KMS-11 (cell line): ENCODE data around the gene MGAM2.
"Not testable (repeated sequence)": the region's sequence is repeated elsewhere in the genome, so short reads cannot be mapped to it uniquely, and the experiment has no call there.

Source experiments
- H2AFZ ChIP-seq: fragments of 200-600 bp; sonication (generic); 2 replicates; pipeline ENCODE4 v1.6.1; 2016; ENCODE audit warnings: antibody characterized with exemption, mixed run types, low read depth
- H3K27ac ChIP-seq: fragments of 200-600 bp; sonication (generic); 2 replicates; pipeline ENCODE4 v1.6.1; 2016; ENCODE audit warnings: mild to moderate bottlenecking, mixed run types
- H3K27me3 ChIP-seq: fragments of 200-600 bp; sonication (generic); 2 replicates; pipeline ENCODE4 v1.6.1; 2017; ENCODE audit warnings: mild to moderate bottlenecking, low read depth, mixed run types, moderate library complexity; ENCODE audit not compliant: insufficient read depth
- H3K36me3 ChIP-seq: fragments of 200-600 bp; sonication (generic); 2 replicates; pipeline ENCODE4 v1.6.1; 2017; ENCODE audit warnings: mild to moderate bottlenecking, mixed run types; ENCODE audit not compliant: insufficient read depth
- H3K4me1 ChIP-seq: fragments of 200-600 bp; sonication (generic); 2 replicates; pipeline ENCODE4 v1.6.1; 2016; ENCODE audit warnings: mild to moderate bottlenecking, low read depth, mixed run types; ENCODE audit not compliant: poor library complexity, severe bottlenecking
- H3K4me2 ChIP-seq: fragments of 200-600 bp; sonication (generic); 2 replicates; pipeline ENCODE4 v1.7.0; 2016; ENCODE audit warnings: mild to moderate bottlenecking, mixed run types
- H3K4me3 ChIP-seq: fragments of 200-600 bp; sonication (generic); IDR thresholded peaks from 2 replicates; pipeline ENCODE4 v1.6.1; 2017; ENCODE audit warnings: low read depth, low read length, mixed read lengths; ENCODE audit not compliant: insufficient read depth
- H3K79me2 ChIP-seq: fragments of 200-600 bp; sonication (generic); 2 replicates; pipeline ENCODE4 v1.6.1; 2016; ENCODE audit warnings: low read depth, mixed run types; ENCODE audit not compliant: insufficient read depth
- H3K9ac ChIP-seq: fragments of 200-600 bp; sonication (generic); 2 replicates; pipeline ENCODE4 v1.6.1; 2016; ENCODE audit warnings: mild to moderate bottlenecking, mixed run types
- H4K20me1 ChIP-seq: fragments of 200-600 bp; sonication (generic); 2 replicates; pipeline ENCODE4 v1.6.1; 2016; ENCODE audit warnings: mild to moderate bottlenecking, mixed run types; ENCODE audit not compliant: insufficient read depth
- CTCF ChIP-seq: fragments of 200-600 bp; sonication (generic); conservative IDR thresholded peaks from 2 replicates; pipeline ENCODE4 v1.6.1; 2017; ENCODE audit warnings: low read depth, mild to moderate bottlenecking, antibody characterized with exemption, low read length, moderate library complexity, mixed read lengths

The MGAM2 gene

GRCh38 chr7:142100634-142101033 is 10.9 kb upstream of the MGAM2 start:
- Histone ChIP-seq H3K36me3 (no peaks in the 10 kb centered on the region), H3K27me3 (no peaks in the 10 kb centered on the region), H3K4me1 (no peaks in the 10 kb centered on the region), H3K4me2 (no peak overlapping the region), H3K4me3 (no peak overlapping the region), H3K9ac (no peak overlapping the region), H3K79me2 (no peaks in the 10 kb centered on the region), H4K20me1 (no peaks in the 10 kb centered on the region), H2AFZ (no peak overlapping the region), H3K27ac (no peak overlapping the region)
- no peak for TF ChIP-seq CTCF

- H3K4me2 ChIP-seq, H3K36me3 ChIP-seq: not testable (repeated sequence)
These were observed 9.7 kb upstream of the MGAM2 start for GRCh38 chr7:142101794-142102193.

GRCh38 chr7:142104550-142105527 is 6.7 kb upstream of the MGAM2 start:
- Histone ChIP-seq H3K4me2 (no peak overlapping the region), H3K36me3 (no peaks in the 10 kb centered on the region), H3K4me3 (no peak overlapping the region), H4K20me1 (no peaks in the 10 kb centered on the region), H3K27me3 (no peaks in the 10 kb centered on the region), H2AFZ (no peak overlapping the region), H3K9ac (no peak overlapping the region), H3K4me1 (no peaks in the 10 kb centered on the region), H3K27ac (no peak overlapping the region), H3K79me2 (no peaks in the 10 kb centered on the region)
- no peak for TF ChIP-seq CTCF

More at GRCh38 chr7:142101794-142102193, 9.7 kb upstream of the MGAM2 start:
- not testable (repeated sequence) for H3K9ac ChIP-seq, H4K20me1 ChIP-seq, H3K27me3 ChIP-seq, H3K4me1 ChIP-seq, H3K27ac ChIP-seq, H3K79me2 ChIP-seq, H3K4me3 ChIP-seq, H2AFZ ChIP-seq

GRCh38 chr7:142108728-142109505 is 2.6 kb upstream of the MGAM2 start:
- Histone ChIP-seq H3K9ac (no peak overlapping the region), H3K27ac (no peak overlapping the region), H2AFZ (no peak overlapping the region), H3K4me1 (no peaks in the 10 kb centered on the region), H3K4me2 (no peak overlapping the region), H3K4me3 (no peak overlapping the region), H3K27me3 (no peaks in the 10 kb centered on the region), H3K79me2 (no peaks in the 10 kb centered on the region), H3K36me3 (no peaks in the 10 kb centered on the region), H4K20me1 (no peaks in the 10 kb centered on the region)
- no peak for TF ChIP-seq CTCF
